DOHH2 (cell line): Measurements from ENCODE around the gene DPP4.

Experiments
- H3F3A ChIP-seq: fragments of 200-600 bp; sonication (generic), shearing (Covaris generic); 2 replicates; pipeline ENCODE4 v1.6.0; 2016; ENCODE audit warnings: antibody characterized with exemption, mild to moderate bottlenecking; ENCODE audit not compliant: control insufficient read depth, insufficient read depth
- H3K27ac ChIP-seq: fragments of 200-600 bp; sonication (generic); 2 replicates; pipeline ENCODE4 v1.5.1; 2014; ENCODE audit warnings: low read depth, mild to moderate bottlenecking, low read length, moderate library complexity
- H3K27me3 ChIP-seq: fragments of 200-600 bp; sonication (generic); 2 replicates; pipeline ENCODE4 v1.6.1; 2014; ENCODE audit warnings: mild to moderate bottlenecking, low read length, mixed read lengths; ENCODE audit not compliant: control insufficient read depth
- H3K36me3 ChIP-seq: fragments of 200-600 bp; sonication (generic); 2 replicates; pipeline ENCODE4 v1.6.1; 2014; ENCODE audit warnings: mild to moderate bottlenecking, low read length, moderate library complexity, mixed read lengths; ENCODE audit not compliant: control insufficient read depth
- H3K4me1 ChIP-seq: fragments of 200-600 bp; sonication (generic); 2 replicates; pipeline ENCODE4 v1.6.1; 2014; ENCODE audit warnings: mild to moderate bottlenecking, low read length, mixed read lengths; ENCODE audit not compliant: control insufficient read depth
- H3K4me2 ChIP-seq: fragments of 200-600 bp; sonication (generic); 2 replicates; pipeline ENCODE4 v1.6.0; 2014; ENCODE audit warnings: mild to moderate bottlenecking, low read length, moderate library complexity
- H3K4me3 ChIP-seq: fragments of 200-600 bp; sonication (generic); 2 replicates; pipeline ENCODE4 v1.5.1; 2014; ENCODE audit warnings: mild to moderate bottlenecking, low read length, mixed read lengths
- H3K79me2 ChIP-seq: fragments of 200-600 bp; sonication (generic); 2 replicates; pipeline ENCODE4 v1.6.1; 2014; ENCODE audit warnings: mild to moderate bottlenecking, low read length, mixed read lengths; ENCODE audit not compliant: control insufficient read depth
- H3K9me2 ChIP-seq: fragments of 200-600 bp; sonication (generic); replicated peaks from 2 replicates; pipeline ENCODE4 v1.6.1; 2014; ENCODE audit warnings: mild to moderate bottlenecking, low read length, mixed read lengths; ENCODE audit not compliant: control insufficient read depth
- H3K9me3 ChIP-seq: fragments of 200-600 bp; sonication (generic); 2 replicates; pipeline ENCODE4 v1.6.1; 2014; ENCODE audit warnings: antibody characterized with exemption, low read length, mixed read lengths; ENCODE audit not compliant: control insufficient read depth, insufficient read depth
- H4K20me1 ChIP-seq: fragments of 200-600 bp; sonication (generic); 2 replicates; pipeline ENCODE4 v1.6.0; 2014; ENCODE audit warnings: low read depth, mild to moderate bottlenecking, antibody characterized with exemption, low read length, moderate library complexity; ENCODE audit not compliant: control insufficient read depth, insufficient read depth
- CTCF ChIP-seq: fragments of 200-600 bp; sonication (generic); IDR thresholded peaks from one replicate; pipeline ENCODE4 v1.5.1; 2014; ENCODE audit warnings: antibody characterized with exemption, mild to moderate bottlenecking, low read depth, low read length; ENCODE audit not compliant: poor library complexity, severe bottlenecking
- EZH2phosphoT487 ChIP-seq: fragments of 200-600 bp; sonication (generic); IDR thresholded peaks from 2 replicates; pipeline ENCODE4 v1.6.1; 2017; ENCODE audit warnings: borderline replicate concordance, mild to moderate bottlenecking, antibody characterized with exemption, low read length, moderate library complexity, mixed read lengths

DPP4 gene

GRCh38 chr2:161972232-161972631 is 101.8 kb downstream of the DPP4 start:
- no peak overlapping the region for H3K4me2 ChIP-seq
- no peaks in the 10 kb centered on the region for H3K36me3 ChIP-seq
- TF ChIP-seq CTCF (no peak), EZH2phosphoT487 (no peak)
- H3K9me3 ChIP-seq, result no peaks in the 10 kb centered on the region
- no peaks in the 10 kb centered on the region for H3K4me1 ChIP-seq
- H3K9me2 ChIP-seq, result no peaks in the 10 kb centered on the region; the same call in 1 of the 2 replicates
- no peak overlapping the region for H3K4me3 ChIP-seq
- no peaks in the 10 kb centered on the region for H3F3A ChIP-seq
- peaks cover 6% of the 10 kb centered on the region; the same call in 1 of the 2 replicates for H3K27me3 ChIP-seq
- no peak overlapping the region for H3K27ac ChIP-seq
- no peaks in the 10 kb centered on the region for H4K20me1 ChIP-seq
- H3K79me2 ChIP-seq, result no peaks in the 10 kb centered on the region

GRCh38 chr2:161971551-161971950 is 102.5 kb downstream of the DPP4 start:
- TF ChIP-seq EZH2phosphoT487, result no peak
- no peak for TF ChIP-seq CTCF
- H3F3A ChIP-seq, result no peaks in the 10 kb centered on the region
- no peaks in the 10 kb centered on the region for H4K20me1 ChIP-seq
- H3K4me2 ChIP-seq, result no peak overlapping the region
- H3K4me1 ChIP-seq, result no peaks in the 10 kb centered on the region
- H3K79me2 ChIP-seq, result no peaks in the 10 kb centered on the region
- H3K36me3 ChIP-seq, result no peaks in the 10 kb centered on the region
- peaks cover 6% of the 10 kb centered on the region; the same call in 1 of the 2 replicates for H3K27me3 ChIP-seq
- H3K9me2 ChIP-seq, result no peaks in the 10 kb centered on the region; the same call in 1 of the 2 replicates
- no peak overlapping the region for H3K4me3 ChIP-seq
- H3K27ac ChIP-seq, result no peak overlapping the region
- H3K9me3 ChIP-seq, result no peaks in the 10 kb centered on the region

DNA sequence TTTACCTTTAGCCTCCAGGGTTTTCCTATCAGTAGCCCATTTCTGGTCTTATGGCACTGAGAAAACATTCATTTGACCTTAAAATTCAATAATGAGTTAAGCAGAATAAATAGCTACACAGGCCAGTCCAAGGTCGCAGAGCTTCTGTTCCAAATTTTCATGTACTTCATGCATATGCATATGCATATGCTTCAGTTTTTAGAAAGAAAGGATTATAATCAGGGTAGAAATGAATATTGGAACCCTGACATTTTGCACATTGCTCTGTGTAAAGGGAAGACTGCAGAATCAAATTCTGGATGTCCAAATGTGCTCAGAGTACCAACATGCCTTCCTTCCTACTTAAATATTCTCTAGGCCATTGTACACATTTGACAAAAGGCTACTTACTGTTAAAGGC is 104.9 kb downstream of the DPP4 start:
- no peak overlapping the region for H3K4me3 ChIP-seq
- H4K20me1 ChIP-seq, result no peaks in the 10 kb centered on the region
- H3F3A ChIP-seq, result no peaks in the 10 kb centered on the region
- H3K27ac ChIP-seq, result no peak overlapping the region
- H3K9me2 ChIP-seq, result no peaks in the 10 kb centered on the region; the same call in 1 of the 2 replicates
- H3K36me3 ChIP-seq, result no peaks in the 10 kb centered on the region
- H3K4me1 ChIP-seq, result no peaks in the 10 kb centered on the region
- H3K27me3 ChIP-seq, result no peaks in the 10 kb centered on the region
- no peaks in the 10 kb centered on the region for H3K79me2 ChIP-seq
- no peak overlapping the region for H3K4me2 ChIP-seq
- no peak for TF ChIP-seq EZH2phosphoT487
- no peak for TF ChIP-seq CTCF
- no peaks in the 10 kb centered on the region for H3K9me3 ChIP-seq

DNA sequence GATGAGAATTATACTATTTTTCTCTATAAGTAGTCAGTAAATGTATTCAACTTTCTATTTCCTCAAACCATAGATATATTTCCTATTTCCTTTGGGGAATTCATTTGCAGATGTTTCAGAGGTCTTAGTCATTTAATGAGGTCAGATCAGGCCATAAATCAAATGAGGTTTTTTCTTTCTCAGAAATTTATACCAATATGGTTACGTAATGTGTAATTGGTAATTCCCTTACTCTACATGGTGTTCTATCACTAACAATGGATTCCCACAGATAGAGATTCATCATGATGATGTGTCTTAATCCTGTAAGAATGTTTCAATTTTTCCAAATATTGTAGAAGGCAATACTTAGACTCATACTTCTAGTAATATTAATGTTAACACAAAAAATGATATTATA is 108.0 kb downstream of the DPP4 start:
- no peaks in the 10 kb centered on the region for H3K9me2 ChIP-seq
- no peaks in the 10 kb centered on the region for H3K9me3 ChIP-seq
- no peaks in the 10 kb centered on the region for H3K4me1 ChIP-seq
- no peak overlapping the region for H3K4me2 ChIP-seq
- no peak overlapping the region for H3K4me3 ChIP-seq
- H3K27me3 ChIP-seq, result no peaks in the 10 kb centered on the region
- TF ChIP-seq CTCF, result no peak
- no peak for TF ChIP-seq EZH2phosphoT487
- no peaks in the 10 kb centered on the region for H3K79me2 ChIP-seq
- H3K36me3 ChIP-seq, result no peaks in the 10 kb centered on the region
- H3K27ac ChIP-seq, result no peak overlapping the region
- no peaks in the 10 kb centered on the region for H4K20me1 ChIP-seq
- H3F3A ChIP-seq, result no peaks in the 10 kb centered on the region
